ENCODE data around the gene DYNC1LI2.

DNA sequence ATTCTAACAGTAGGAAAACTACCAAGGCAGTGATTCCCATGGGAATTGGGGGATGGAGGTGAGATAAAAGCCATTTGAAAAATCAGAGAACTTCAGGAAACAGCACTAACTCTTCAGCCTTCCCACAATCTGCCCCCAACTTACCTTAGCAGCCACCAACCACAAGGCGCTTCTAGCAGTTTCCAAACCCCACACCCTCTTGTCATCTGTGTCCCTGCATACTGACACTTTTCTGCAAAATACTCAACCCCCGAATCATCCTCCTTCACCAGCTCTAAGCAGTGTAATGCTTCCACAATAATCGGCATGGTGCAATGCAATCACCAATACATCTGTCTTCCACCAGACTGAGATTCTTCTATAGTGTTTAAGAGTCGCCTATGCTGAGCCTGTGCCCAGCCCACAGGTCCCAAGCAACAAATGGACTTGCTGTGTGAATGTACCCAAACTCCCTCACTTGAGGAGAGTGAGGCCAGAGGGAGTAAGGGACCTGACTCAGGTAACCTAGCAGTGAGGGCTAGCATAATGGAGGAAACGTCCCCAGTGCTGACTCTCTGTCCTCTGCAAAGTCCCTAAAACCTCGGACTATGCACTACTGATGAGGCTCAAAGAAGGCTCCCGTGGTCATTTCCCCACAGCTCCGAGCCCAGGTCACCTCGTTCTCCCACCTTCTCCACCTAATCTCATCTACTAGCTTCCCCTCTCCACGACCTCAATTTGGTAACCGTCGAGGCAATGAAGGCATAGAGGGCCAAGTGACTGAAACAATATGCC, 943 bp downstream of the DYNC1LI2 start:
- TF ChIP-seq, protein P1, sequence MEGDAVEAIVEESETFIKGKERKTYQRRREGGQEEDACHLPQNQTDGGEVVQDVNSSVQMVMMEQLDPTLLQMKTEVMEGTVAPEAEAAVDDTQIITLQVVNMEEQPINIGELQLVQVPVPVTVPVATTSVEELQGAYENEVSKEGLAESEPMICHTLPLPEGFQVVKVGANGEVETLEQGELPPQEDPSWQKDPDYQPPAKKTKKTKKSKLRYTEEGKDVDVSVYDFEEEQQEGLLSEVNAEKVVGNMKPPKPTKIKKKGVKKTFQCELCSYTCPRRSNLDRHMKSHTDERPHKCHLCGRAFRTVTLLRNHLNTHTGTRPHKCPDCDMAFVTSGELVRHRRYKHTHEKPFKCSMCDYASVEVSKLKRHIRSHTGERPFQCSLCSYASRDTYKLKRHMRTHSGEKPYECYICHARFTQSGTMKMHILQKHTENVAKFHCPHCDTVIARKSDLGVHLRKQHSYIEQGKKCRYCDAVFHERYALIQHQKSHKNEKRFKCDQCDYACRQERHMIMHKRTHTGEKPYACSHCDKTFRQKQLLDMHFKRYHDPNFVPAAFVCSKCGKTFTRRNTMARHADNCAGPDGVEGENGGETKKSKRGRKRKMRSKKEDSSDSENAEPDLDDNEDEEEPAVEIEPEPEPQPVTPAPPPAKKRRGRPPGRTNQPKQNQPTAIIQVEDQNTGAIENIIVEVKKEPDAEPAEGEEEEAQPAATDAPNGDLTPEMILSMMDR (conservative IDR thresholded peaks at IDR 0.05) = no peak
- no peak for TF ChIP-seq ZFX (IDR thresholded peaks at IDR 0.05)

All from C4-2B (cell line).